HG03175 (cell line): Measurements from ENCODE around the gene UBAP1.
A peak's percentile ranks its signal among the peaks of the same experiment; 100 is the strongest.
"Not testable (repeated sequence)": the region's sequence is repeated elsewhere in the genome, so short reads cannot be mapped to it uniquely, and the experiment has no call there.

Experiments used
- ATAC-seq: cut with Tn5 transposase; IDR thresholded peaks from one replicate; pipeline ENCODE4 v1.9.1; 2021; ENCODE audit warnings: mild to moderate bottlenecking, moderate library complexity; ENCODE audit not compliant: unreplicated experiment

The UBAP1 gene

DNA sequence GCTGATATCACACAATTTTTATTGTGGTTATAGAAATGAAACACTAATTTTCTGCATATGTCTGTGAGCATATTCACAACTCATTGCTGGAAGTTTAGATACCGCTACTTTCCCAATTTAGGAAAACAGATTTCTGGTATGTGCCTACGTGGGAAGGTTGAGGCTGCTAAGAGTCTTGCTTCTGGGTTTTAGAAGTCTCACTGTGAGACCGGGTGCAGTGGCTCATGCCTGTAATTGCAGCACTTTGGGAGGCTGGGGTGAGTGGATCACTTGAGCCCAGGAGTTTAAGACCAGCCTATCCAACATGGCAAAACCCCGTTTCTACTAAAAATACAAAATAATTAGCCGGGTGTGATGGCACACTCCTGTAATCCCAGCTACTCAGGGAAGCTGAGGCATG, 39.6 kb downstream of the UBAP1 start:
- ATAC-seq, result no peak

DNA sequence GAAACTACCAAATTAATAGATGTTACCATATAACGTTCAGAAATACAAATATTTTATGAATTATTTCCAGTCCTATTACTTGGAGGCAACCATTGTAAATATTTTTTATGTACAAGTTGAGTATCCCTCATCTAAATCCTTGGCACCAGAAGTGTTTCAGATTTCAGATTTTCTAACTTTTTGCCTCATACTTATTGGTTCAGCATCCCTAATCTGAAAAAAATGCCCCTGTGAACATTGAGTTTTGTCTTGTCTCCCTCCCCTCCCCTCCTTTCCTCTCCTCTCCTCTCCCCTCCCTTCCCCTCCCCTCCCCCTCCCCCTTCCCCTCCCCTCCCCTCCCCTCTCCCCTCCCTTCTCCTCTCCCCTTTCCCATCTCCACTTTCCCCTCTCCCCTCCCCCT, 40.6 kb downstream of the UBAP1 start:
- no peak for ATAC-seq

DNA sequence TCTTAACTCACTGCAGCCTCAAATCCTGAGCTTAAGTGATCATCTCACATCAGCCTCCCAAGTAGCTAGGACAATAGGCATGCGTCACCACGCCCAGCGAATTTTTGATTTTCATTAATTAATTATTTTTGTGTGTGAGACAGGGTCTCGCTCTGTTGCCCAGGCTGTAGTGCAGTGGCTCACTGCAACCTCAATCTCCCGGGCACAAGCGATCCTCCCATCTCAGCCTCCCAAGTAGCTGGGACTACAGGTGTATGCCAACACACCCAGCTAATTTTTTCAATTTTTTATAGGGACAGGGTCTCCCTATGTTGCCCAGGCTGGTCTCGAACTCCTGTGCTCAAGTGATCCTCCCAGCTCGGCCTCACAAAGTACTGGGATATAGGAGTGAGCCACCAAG, 41.4 kb downstream of the UBAP1 start:
- no peak for ATAC-seq

DNA sequence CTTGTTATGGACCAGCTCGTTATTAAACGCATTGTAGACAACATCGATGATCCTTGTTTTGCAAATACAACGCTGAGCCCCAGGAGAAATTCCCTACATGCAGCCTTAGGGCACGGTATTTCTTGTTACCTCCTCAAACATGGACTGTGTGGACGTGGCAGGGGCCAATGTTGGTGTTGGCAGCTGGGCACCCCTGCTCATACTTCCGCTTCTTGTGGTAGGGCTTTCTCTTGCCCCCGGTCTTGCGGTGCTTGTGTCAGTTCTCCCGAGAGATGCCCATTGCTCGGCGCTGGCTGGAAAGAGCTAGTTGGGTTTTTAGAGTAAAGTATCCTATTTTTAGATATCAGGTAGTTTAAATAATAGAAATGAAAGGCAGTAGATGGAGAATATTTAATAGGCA, 45.5 kb downstream of the UBAP1 start:
- ATAC-seq, result no peak

DNA sequence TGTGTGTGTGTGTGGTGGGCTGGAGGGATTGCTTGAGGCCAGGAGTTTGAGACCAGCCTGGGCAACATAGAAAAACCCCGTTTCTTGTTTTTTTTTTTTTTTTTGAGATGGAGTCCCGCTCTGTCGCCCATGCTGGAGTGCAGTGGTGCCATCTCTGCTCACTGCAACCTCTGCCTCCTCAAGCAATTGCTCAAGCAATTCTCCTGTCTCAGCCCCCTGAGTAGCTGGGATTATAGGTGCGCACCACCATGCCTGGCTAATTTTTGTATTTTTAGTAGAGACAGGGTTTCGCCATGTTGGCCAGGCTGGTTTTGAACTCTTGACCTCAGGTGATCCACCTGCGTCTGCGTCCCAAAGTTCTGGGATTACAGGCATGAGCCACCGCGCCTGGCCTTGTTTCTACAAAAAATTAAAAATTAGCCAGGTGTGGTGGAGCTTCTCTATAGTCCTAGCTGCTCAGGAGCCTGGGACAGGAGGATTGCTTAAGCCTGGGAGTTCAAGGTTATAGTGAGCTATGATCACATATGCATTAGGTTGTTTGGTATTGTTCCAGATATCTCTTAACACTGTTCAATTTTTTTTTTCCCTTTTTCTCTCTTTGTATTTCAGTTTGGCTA, 47.4 kb downstream of the UBAP1 start:
- ATAC-seq, result not testable (repeated sequence)

DNA sequence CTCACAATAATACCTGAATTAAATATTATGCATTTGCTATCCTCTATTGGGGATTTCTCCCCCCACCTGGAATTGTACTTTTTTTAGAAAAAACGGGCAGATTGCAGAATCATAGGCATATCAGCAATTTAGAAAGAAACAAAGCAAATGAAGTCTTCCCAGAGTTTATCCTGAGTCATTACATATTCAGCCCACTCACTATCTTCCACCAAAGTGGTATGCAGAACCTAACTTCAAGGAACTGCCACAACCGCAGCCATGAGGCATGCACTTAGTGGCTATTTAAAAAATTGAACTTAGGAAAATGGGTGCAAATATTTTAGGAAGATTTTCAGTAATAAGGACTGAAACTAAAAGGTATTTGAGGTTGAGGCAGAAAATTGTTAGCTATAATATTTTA, 48.6 kb downstream of the UBAP1 start:
- ATAC-seq, result no peak

DNA sequence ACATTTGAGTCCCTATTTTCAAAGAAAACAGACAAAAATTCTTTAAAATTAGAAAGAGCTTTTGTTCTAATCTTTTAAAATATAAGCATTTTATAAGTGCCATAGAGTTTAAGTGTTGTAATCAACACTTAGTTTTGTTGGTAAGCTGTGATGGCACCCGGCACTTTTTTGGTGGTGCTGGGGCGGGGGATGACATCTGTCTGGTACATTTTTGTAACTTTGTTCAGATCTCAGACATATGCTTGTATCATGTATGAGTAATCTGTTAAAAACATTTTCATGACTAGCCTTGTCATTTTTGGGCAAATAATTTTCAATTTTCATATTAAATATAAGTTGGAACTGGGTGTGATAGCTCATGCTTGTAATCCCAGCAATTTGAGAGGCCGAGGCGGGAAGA, 51.7 kb downstream of the UBAP1 start:
- no peak for ATAC-seq

DNA sequence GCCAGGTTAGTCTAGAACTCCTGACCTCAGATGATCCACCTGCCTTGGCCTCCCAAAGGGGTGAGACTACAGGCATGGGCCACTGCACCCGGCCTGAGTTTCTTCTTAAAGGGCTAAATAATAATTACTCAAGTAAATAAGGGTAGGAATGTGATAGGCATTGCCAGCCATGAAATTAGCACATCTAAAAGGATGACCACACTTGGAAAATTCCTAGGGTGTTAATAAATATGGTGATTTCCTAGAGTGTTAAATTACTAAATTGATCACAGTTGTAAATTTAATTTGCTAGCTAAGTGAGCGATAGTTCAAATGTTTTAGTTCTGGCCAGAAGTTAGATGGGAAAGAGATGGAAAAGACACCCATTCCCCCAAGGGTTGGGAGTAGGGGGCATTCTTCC, 53.4 kb downstream of the UBAP1 start:
- no peak for ATAC-seq

DNA sequence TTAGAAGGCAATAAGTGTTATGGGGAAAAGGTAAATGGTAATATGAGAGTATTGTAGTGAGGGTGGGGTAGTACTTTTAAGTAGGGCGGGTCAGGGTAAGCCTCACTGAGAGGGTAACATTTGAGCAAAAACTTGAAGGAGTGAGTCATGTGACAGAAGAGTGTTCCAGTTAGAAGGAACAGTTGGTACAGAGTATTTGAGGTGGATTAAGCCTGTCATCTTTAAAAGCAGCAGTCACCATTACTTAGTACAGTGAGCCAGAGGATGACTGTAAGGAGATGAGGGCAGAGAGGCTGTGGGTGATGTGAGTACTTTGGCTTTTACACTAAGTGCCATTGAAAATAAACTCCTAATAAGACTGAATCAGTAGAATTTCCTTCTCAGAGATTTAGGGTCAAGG, 54.8 kb downstream of the UBAP1 start:
- ATAC-seq, result no peak

DNA sequence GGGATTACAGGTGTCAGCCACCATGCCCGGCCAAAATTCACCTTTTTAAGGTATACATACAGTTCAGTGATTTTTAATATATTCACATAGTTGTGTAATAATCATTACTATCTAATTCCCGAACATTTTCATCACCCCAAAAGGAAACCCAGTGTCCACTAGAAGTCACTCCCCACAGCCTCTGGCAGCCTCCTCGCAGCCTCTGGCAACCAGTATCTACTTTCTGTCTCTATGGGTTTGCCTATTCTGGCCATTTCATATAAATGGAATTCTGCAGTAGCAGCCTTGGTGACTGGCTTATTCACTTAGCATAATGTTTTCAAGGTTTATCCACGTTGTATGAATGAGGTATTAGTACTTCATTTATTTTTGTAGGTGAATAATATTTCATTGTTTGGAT, 59.0 kb downstream of the UBAP1 start:
- no peak for ATAC-seq

DNA sequence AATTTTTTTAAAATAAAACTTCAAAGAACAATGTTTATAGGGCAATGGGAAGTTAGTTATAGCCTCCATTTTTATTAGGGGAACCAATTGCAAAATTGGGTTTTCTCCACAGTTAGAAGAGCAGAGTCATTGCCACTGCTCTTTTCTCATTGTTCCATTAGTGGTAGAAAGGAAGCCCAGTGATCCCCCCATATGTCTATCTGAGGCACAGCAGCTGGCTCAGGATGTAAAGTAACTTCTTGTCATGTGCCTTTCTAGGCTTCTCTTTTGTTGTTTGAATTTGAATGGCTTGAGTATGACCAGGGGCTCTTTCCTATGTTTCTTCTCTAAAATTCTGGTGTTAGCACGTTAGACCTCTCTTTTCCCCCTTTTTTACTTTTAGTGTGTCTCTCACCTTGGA, 61.2 kb downstream of the UBAP1 start:
- no peak for ATAC-seq

DNA sequence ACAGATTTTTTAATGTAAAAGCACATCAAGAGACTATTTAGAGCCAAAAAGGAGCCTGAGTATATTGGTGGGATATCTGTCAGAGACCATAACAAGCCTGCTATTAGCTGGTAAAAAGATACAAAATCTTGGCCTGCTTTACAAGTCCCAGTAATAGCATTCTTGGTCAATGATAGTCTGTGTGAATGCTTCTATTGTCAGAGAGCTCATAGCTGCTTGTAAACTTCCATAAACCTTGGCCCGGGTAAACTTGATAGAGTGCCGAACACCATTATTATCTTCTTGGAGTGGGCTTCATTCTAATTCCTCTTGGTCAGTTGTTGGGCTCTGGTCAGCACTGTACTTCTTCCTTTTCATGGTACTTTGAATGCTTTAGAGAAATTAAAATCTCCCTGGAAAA, 64.0 kb downstream of the UBAP1 start:
- ATAC-seq, result no peak

DNA sequence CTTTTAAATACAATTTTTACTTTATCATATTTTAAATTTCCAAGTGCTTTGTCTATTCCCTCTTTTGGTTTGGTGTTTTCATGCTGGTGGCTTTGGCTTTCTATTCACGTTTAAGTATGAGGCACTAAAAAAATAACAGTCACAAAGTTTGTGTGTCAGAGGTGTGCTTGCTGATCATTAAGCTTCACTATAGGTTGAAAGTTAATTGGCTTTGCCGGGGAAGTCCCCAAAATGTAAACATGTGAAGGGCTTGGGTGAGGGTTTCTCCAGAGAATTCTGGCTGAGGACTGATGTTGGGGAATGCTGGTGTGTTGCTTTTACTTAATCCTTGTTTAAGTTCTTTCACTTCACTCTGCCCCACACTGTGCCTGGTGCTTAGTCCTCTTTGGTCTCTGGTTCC, 66.4 kb downstream of the UBAP1 start:
- ATAC-seq, result not testable (repeated sequence)

DNA sequence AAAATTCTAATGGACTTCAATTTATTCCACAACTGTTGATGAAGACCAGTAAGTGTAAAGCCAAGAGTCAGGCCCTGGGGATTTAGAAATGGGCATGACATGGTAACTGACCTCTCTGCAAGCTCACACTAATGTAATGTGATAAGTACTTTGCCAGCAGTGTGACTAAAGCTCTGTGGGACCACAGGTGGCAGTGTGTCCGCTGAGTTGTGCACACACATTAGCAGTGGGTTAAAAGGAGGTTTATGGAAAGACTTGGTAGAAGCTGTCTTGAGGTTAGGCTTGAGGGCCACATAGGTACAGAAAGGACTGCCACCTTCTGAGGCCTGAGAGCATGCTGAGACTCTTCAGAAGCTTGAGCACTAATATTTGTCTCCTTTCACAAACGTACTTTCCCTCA, 67.6 kb downstream of the UBAP1 start:
- no peak for ATAC-seq

DNA sequence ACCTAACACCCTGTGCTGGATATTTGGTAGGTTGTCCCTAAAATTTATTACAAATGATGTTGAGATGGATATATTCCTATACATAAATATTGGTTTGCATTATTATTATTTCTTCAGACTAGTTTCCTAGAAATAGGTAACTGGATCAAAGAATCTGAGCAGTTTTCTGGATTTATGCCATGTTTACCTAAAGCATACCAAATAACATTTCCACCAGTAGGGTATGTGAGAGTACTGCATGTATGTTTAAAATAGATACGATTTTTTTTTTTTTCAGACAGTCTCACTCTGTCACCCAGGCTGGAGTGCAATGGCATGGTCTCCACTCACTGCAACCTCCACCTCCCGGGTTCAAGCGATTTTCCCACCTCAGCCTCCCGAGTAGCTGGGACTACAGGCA, 68.9 kb downstream of the UBAP1 start:
- ATAC-seq, result not testable (repeated sequence)

DNA sequence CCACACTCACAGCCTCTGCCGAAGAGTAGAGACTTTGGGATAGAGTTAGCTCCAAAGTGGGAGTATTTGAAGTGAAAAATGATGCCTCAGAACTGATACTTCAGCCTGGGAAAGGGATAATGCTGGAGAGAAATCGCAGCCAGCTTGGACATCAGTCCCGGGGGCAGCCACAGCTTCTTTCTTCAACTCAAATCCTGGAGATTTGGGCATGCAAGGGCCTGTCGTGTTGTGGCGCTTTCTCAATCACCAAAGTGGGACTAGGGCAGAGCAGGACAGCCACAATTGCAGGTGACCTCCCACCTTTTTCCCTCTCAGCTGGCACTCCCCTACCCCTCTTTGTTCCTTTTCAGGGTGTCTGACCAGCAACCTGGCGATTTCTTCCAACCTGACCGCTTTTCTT, 70.4 kb downstream of the UBAP1 start:
- ATAC-seq, result no peak

DNA sequence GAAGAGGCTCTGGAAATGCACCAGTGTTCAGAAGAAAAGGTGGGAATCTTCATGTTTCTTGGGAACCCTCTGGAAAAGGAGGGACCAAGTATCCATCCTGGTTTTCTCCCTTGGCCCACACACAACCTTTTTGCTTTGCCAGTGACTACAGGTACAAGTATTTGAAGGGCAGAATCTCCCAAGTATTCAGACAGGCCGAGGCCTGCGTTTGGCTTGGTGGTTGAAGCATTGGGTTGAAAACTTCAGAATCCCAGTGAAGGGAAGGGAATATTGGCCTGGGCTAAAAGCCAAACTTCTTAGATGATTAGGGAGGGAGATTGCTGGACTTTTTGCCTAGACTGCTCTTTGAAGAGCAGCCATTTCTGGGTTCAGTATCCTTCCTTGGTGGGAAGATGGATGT, 71.9 kb downstream of the UBAP1 start:
- no peak for ATAC-seq

DNA sequence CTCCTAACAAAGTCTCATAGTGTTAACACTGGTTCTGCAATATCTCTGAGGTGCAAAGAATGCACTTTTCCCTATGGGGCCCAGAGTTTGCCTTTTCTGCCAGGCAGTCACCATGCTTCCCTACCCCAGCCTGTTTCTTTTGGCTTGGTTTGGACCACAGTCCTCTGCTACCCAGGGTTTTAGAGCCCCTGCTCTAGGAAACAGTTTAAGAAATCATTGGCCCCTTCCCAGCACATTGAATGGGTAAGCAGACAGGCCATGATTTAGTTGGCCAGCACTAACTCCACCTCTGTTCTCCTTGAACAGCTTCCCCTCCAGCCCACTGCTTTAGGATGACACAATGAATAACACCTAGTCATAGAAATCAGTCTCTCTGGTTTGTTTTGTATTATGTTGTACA, 73.2 kb downstream of the UBAP1 start:
- no peak for ATAC-seq

DNA sequence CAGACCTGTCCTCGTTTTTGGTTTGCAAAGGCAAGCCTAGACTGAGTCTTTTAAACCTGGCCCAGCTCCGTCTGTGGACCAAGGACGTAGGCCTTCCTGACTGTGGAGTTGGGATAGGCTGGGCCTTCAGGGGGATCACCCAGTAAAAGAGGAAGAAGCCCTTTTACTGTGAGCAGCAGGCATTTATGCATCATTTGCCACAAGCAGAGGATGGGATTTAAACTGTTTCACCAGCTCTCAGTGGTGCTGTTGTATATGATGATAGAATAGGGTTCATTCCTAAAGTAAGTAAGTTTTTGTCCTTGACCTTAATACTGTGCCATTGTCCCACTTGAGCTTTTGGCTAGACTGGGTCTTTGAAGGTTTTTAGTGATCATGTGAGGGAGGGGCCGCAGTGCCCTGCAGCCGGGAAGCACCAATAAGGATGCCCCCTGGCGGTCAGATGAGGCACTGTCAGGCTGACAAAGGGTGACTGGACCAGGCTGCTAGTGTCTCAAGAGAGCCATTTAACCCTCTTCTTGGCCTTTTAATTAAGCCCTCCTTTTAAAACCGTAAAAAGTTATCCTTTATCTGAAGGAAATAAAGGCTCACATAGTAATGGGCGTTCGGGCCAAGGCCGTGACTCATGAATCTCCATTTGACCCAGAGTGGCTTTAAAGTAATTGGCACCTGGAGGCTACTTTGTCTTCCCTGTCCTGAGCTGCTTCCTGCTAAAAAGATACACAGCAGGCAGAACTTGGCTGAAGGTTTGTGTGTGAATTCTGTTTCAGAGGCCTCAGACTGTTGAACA, 74.0 kb downstream of the UBAP1 start:
- ATAC-seq, result peak; percentile 56

DNA sequence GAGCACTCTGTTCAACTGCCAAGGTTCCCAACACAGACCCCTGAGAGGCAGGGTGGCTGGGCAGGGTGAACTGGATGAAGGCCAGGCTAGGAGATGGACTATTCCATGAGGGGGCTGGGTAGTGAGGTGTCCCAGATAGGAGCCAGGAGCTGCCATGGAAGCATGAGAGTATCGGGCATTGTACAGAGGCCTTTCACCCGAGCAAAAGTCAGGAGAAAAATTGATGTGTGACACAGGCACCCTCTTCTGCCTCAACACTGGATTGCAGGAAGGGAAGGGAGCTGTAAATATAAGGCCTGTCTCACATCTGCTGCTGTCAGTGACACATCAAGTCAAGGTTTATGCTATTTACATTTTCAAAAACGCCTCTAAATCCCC, 74.6 kb downstream of the UBAP1 start:
- ATAC-seq, result no peak

DNA sequence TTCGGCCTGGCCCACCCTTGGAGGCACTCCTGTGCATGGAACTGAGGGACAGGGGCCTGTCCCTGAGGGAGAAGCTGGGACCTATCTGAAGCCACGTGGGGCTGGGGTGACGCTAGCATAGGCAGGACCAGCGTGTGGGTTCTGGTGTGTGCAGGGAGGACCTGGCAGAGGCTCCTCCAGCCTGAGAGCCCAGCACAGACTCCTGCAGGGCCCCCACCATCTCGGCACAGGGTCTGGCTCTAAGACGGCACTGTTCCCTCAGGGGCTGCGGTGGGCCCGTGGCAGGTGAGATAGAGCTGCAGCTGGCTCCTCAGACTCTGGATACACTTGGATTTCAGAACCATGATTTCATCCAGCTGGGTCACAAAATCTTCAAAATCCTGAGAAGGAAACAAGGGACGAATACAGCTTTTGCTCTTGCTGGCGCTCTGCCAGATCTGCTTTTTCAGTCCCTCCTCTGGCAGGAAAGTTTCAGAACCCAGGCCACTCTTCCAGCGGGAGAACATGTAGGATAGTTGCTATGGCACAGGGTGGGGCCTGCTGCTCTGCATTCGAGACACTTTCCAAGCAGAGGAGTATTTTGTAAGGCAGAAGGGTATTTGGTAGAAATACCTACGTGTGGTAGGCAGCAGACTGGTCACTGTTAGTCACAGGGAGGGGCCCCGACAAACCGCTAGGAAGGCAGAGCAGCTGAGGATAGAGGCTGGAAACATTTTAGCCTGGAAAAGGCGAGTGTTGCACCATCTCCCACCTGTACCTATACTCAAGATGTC, 75.5 kb downstream of the UBAP1 start:
- no peak for ATAC-seq
